ENCODE measurements around the gene ZNF138.

GRCh38 chr7:64839910-64840309 is 45.7 kb downstream of the ZNF138 start:
- no peak for TF ChIP-seq GATA2 (IDR thresholded peaks at IDR 0.05; ENCODE audit: low read depth, low read length)
- no peak for TF ChIP-seq GATA3 (IDR thresholded peaks at IDR 0.05; ENCODE audit: low read depth, low read length)
